Esophagus muscularis mucosa (tissue), 4 donors: ENCODE data around the gene C7.

Source experiments
- CTCF ChIP-seq, 3 experiments: fragments of 200-600 bp in 2 of 3; fragments of 450-650 bp in 1 of 3; sonication (generic) in 2 of 3; IDR thresholded peaks; one replicate each; pipeline ENCODE4 v1.5.1; 2017 to 2019; ENCODE audit warnings: antibody characterized with exemption in 3 of 3, mild to moderate bottlenecking in 2 of 3, moderate library complexity in 1 of 3
- EP300 ChIP-seq: sonication (generic); formaldehyde crosslinking; IDR thresholded peaks from one replicate; pipeline ENCODE4 v1.6.1; 2017; ENCODE audit warnings: antibody characterized with exemption
- POLR2A ChIP-seq: fragments of 450-650 bp; IDR thresholded peaks from one replicate; pipeline ENCODE4 v1.6.1; 2017; ENCODE audit warnings: antibody characterized with exemption, moderate library complexity, mild to moderate bottlenecking, low read depth

- TF ChIP-seq CTCF (IDR thresholded peaks at IDR 0.05) (no peak), POLR2A (no peak), EP300 (no peak)
These were observed 82.8 kb downstream of the C7 start for GRCh38 chr5:40991981-40992559.
